ENCODE data around the gene ZNF385B.
"Not testable (repeated sequence)": the region's sequence is repeated elsewhere in the genome, so short reads cannot be mapped to it uniquely, and the experiment has no call there.

ZNF385B gene

GRCh38 chr2:179483131-179483530, 378.3 kb downstream of the ZNF385B start:
- DNase-seq (ENCODE audit: low spot score) = no peak

- DNase-seq (ENCODE audit: low spot score) = no peak
Observed at GRCh38 chr2:179479947-179480346, 381.5 kb downstream of the ZNF385B start.

GRCh38 chr2:179478771-179479170, 382.6 kb downstream of the ZNF385B start:
- no peak for DNase-seq (ENCODE audit: low spot score)

- no peak for DNase-seq (ENCODE audit: low spot score)
Observed at GRCh38 chr2:179470992-179471391, 390.4 kb downstream of the ZNF385B start.

GRCh38 chr2:179470089-179470488, 391.3 kb downstream of the ZNF385B start:
- no peak for DNase-seq (ENCODE audit: low spot score)

- no peak for DNase-seq (ENCODE audit: low spot score)
Observed at GRCh38 chr2:179467960-179468359, 393.5 kb downstream of the ZNF385B start.

GRCh38 chr2:179467111-179467510, 394.3 kb downstream of the ZNF385B start:
- DNase-seq (ENCODE audit: low spot score) = peak; percentile 65

GRCh38 chr2:179461420-179461819, 400.0 kb downstream of the ZNF385B start:
- no peak for DNase-seq (ENCODE audit: low spot score)

GRCh38 chr2:179460181-179460929, 401.1 kb downstream of the ZNF385B start:
- DNase-seq (ENCODE audit: low spot score) = peak; percentile 73

GRCh38 chr2:179458113-179458512, 403.3 kb downstream of the ZNF385B start:
- not testable (repeated sequence) for DNase-seq (ENCODE audit: low spot score)

GRCh38 chr2:179455824-179456223, 405.6 kb downstream of the ZNF385B start:
- no peak for DNase-seq (ENCODE audit: low spot score)

- DNase-seq (ENCODE audit: low spot score) = no peak
Observed at GRCh38 chr2:179455172-179455524, 406.3 kb downstream of the ZNF385B start.

- peak; percentile 44 for DNase-seq (ENCODE audit: low spot score)
Observed at GRCh38 chr2:179454443-179455171, 406.8 kb downstream of the ZNF385B start.

GRCh38 chr2:179449010-179449409, 412.4 kb downstream of the ZNF385B start:
- no peak for DNase-seq (ENCODE audit: low spot score)

GRCh38 chr2:179447839-179448447, 413.5 kb downstream of the ZNF385B start:
- no peak for DNase-seq (ENCODE audit: low spot score)

GRCh38 chr2:179447421-179447820, 414.0 kb downstream of the ZNF385B start:
- DNase-seq (ENCODE audit: low spot score) = no peak

- DNase-seq (ENCODE audit: low spot score) = no peak
Observed at GRCh38 chr2:179446476-179447141, 414.8 kb downstream of the ZNF385B start.

- no peak for DNase-seq (ENCODE audit: low spot score)
Observed at GRCh38 chr2:179444056-179444455, 417.4 kb downstream of the ZNF385B start.

GRCh38 chr2:179443180-179443579, 418.2 kb downstream of the ZNF385B start:
- DNase-seq (ENCODE audit: low spot score) = no peak

GRCh38 chr2:179442206-179442605, 419.2 kb downstream of the ZNF385B start:
- no peak for DNase-seq (ENCODE audit: low spot score)

GRCh38 chr2:179441551-179441950, 419.9 kb downstream of the ZNF385B start:
- DNase-seq (ENCODE audit: low spot score) = no peak

GRCh38 chr2:179440642-179441251, 420.7 kb downstream of the ZNF385B start:
- DNase-seq (ENCODE audit: low spot score) = no peak
